ENCODE results near the gene EXOC4.
"Not testable (repeated sequence)": the region's sequence is repeated elsewhere in the genome, so short reads cannot be mapped to it uniquely, and the experiment has no call there.

Gene EXOC4

DNA sequence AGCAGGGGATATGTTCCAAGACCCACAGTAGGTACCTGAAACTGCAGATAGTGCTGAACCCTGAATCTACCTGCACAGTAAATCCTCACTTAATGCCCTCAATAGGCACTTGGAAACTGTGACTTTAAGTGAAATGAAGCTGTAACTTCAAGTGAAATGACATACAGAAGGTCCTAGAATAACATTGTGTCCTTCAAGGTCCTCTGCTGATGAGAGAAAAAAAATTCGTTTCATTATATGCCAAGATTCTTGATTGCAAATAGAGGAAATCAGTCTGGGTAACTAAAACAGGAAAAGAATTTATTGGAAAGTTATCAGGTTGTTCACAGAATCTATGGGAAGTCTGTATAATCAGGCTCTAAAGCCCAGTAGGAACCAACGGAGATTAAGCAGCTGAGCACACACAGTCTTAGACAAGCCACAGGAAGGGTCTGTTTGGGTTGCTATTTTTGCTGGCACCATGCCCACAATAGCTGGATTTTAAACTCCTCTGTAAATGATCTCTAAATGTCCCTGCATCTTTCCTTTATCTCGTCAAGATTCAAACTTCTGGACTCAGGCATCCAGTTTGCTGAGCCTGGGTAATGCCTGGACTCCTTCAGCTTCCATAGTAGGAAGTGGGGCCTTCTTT is 57.5 kb downstream of the EXOC4 start:
- in situ Hi-C loops (cut with MboI; ENCODE audit: low sequenced_read_pairs) = no loop called here

DNA sequence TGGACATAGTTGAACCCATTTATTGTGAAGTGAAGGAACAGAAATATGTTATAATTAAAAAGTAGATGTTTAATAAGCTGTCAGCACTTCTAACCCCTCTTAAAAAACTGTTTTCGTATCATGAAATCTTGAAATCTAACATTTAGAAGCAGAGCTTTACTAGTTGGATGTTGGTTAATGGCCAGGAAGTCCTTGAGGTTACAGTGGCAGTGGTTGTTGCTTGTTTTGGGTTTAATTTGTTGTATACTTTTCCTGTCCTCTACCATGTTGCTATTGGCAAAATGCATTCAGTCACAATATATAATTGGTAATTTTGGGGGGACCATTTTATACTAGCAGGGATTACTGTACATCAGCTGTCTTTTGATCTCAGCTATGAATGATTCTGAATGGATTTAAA is 60.7 kb downstream of the EXOC4 start:
- in situ Hi-C loops (cut with MboI; ENCODE audit: low sequenced_read_pairs) = no loop called here

DNA sequence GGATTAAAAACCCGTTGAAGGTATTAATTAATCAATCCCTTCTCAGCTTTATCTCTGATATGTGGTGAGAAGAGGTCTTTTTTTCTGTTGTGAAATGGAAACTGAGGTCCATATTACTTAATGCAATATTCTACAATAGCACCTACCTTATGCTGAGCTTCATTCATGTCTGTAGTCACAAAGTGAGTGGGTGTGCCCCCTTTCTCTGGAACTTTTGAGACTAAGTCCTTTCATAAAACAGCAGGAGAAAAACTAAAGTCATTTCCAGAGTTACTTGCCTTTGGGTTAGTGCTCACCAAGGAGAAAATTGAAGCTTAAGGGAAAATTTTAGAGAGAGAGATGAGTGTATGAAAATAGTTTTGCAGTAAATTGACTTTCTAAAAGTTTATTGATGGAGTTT is 61.2 kb downstream of the EXOC4 start:
- in situ Hi-C loops (cut with MboI; ENCODE audit: low sequenced_read_pairs) = no loop called here

DNA sequence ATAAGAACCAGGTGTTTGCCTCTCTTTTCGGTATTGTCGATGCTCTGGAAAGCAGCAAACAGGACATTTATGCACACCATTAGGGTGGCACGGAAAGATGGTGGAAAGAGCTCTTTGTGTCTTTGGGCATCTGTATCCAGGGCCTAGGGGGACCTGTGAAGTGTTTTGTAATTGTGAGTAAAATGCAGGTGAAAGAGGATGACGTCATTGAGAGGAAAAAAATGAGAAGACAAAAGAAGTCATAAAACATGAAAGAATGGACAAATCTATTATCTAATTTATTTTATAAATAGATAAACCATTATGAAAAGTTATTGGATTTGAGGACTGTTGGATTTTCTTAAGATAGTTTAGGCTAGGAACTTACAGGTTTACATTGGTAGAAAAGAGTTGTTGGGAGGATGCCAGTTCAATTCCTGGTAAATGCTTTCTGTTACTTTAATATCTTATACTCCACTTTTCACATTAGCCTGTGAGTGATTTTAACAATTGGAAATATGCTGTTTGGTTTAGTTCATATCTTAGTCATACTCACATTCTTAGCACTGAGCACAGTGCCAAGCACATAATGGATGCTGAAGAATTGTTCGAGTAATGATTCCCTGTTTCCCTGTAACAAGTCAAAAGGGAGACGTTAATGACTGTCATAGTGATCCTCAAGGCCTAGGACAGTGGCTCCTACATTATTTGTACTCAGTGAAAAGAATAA is 62.6 kb downstream of the EXOC4 start:
- in situ Hi-C loops (cut with MboI; ENCODE audit: low sequenced_read_pairs) = no loop called here

DNA sequence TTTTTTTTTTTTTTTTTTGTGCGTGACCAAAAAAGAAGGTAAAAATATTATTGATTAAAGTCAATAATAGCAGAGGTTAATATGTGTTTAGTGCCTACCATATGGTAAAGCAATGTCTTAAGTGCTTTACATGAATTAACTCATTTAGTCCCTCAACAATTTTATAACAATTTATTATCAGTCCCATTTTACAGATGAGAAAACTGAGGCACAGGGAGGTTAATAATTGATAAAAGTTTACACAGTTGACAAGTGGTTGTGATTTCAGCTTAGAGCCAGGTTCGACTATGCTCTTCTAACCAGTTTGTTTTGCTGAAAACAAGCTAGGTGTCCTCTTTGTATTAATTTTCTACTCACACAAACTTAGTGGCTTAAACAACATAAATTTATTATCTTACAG is 67.0 kb downstream of the EXOC4 start:
- in situ Hi-C loops (cut with MboI; ENCODE audit: low sequenced_read_pairs) = no loop called here

DNA sequence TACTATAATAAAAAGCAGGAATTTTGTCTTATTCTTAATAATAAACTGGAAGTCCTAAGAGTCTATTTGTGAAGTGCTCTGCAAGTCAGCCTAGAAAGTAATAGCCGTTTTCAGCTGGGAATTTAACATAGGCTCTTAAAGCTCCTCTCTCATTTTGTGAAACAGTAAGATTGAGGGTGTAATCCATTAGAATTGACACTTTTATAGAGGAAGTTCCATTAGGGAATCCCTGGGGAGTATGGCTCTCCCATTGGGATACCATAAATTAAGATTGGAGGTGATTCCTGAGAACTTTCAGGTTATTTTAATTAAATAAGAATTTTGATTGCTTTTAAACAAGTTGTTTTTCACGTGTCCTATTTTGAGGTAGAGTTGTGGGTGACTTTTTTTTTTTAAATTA is 68.0 kb downstream of the EXOC4 start:
- in situ Hi-C loops (cut with MboI; ENCODE audit: low sequenced_read_pairs) = no loop called here

DNA sequence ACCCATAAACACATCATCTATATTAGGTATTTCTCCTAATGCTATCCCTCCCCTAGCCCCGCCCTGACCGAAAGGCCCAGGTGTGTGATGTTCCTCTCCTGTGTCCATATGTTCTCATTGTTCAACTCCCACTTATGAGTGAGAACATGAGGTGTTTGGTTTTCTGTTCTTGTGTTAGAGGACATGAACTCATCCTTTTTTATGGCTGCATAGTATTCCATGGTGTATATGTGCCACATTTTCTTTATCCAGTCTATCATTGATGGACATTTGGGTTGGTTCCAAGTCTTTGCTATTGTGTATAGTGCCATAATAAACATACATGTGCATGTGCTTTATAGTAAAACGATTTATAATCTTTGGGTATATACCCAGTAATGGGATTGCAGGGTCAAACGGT is 68.5 kb downstream of the EXOC4 start:
- in situ Hi-C loops (cut with MboI; ENCODE audit: low sequenced_read_pairs) = not testable (repeated sequence)

DNA sequence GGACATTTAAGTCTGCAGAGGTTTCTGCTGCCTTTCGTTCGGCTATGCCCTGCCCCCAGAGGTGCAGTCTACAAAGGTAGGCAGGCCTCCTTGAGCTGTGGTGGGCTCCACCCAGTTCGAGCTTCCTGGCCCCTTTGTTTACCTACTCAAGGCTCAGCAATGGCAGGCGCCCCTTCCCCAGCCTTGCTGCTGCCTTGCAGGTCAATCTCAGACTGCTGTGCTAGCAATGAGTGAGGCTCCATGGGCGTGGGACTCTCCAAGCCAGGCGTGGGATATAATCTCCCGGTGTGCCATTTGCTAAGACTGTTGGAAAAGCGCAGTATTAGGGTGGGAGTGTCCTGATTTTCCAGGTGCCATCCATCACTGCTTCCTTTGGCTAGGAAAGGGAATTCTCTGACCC is 73.9 kb downstream of the EXOC4 start:
- in situ Hi-C loops (cut with MboI; ENCODE audit: low sequenced_read_pairs) = not testable (repeated sequence)

DNA sequence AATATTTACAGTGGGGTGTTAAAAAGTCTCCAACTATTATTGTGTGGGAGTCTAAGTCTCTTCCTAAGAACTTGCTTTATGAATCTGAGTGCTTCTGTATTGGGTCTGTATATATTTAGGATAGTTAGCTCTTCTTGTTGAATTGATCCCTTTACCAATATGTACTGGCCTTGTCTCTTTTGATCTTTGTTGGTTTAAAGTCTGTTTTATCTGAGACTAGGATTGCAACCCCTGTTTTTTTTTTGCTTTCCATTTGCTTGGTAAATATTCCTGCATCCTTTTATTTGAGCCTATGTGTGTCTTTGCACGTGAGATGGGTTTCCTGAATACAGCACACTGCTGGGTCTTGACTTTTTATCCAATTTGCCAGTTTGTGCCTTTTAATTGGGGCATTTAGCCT is 75.1 kb downstream of the EXOC4 start:
- in situ Hi-C loops (cut with MboI; ENCODE audit: low sequenced_read_pairs) = not testable (repeated sequence)

DNA sequence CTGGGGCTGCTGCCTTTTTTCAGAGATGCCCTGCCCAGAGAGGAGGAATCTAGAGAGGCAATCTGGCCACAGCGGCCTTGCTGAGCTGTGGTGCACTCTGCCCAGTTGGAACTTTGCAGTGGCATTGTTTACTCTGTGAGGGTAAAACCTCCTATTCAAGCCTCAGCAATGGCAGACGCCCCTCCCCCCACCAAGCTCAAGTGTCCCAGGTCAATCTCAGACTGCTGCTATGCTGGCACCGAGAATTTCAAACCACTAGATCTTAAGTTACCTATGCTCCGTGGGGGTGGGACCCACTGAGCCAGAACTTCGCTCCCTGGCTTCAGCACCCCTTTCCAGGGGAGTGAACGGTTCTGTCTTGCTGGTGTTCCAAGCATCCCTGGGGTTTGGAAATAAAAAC is 77.2 kb downstream of the EXOC4 start:
- in situ Hi-C loops (cut with MboI; ENCODE audit: low sequenced_read_pairs) = no loop called here

DNA sequence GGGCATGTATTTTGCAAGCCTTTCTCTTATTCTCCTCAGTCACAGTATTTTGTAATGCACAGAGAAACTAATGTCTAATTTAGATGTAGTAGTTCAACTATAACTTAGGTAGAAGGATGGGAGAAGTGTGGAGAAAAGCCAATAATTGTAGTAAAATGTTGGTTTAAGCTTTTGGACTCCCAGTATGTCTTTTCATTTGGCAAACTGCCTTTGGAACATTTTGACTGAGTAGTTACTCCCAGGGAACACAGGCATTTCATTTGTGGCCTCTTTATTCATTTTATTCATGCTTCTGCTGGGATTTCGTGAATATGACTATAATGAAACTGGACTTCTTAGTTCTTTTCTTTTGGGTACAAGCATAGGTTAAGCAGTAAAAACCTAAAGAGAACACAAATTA is 79.0 kb downstream of the EXOC4 start:
- in situ Hi-C loops (cut with MboI; ENCODE audit: low sequenced_read_pairs) = no loop called here

DNA sequence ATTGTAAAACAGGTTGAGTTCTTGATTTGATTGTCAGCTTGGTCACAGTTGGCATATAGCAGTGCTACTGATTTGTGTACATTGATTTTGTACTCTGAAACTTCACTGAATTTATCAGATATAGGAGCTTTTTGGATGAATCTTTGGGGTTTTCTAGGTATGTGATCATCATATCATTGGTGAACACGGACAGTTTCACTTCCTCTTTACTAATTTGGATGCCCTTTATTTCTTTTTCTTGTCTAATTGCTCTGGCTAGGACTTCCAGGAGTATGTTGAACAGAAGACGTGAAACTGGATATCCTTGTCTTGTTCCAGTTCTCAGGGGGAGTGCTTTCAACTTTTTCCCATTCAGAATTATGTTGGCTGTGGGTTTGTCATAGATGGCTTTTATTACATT is 86.9 kb downstream of the EXOC4 start:
- in situ Hi-C loops (cut with MboI; ENCODE audit: low sequenced_read_pairs) = no loop called here

DNA sequence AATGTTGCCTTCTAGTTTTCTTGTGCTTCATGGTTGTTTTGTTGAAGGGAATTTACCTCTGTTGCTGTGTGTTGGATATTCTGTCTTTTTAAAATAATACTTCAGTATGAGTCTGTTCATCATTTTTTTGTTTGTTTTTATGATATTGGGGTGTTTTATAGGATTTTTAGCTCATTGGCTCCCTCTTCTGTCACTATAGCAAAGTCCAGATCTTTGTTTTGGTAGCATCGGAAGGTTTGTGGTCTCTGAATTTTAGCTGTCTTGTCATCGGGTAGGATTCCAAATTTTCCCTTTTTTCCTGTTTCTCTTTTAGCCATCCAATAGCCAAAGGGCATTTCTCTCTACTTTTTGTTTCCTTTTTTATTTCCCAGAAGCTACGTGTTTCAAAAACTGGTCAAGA is 91.4 kb downstream of the EXOC4 start:
- in situ Hi-C loops (cut with MboI; ENCODE audit: low sequenced_read_pairs) = no loop called here

DNA sequence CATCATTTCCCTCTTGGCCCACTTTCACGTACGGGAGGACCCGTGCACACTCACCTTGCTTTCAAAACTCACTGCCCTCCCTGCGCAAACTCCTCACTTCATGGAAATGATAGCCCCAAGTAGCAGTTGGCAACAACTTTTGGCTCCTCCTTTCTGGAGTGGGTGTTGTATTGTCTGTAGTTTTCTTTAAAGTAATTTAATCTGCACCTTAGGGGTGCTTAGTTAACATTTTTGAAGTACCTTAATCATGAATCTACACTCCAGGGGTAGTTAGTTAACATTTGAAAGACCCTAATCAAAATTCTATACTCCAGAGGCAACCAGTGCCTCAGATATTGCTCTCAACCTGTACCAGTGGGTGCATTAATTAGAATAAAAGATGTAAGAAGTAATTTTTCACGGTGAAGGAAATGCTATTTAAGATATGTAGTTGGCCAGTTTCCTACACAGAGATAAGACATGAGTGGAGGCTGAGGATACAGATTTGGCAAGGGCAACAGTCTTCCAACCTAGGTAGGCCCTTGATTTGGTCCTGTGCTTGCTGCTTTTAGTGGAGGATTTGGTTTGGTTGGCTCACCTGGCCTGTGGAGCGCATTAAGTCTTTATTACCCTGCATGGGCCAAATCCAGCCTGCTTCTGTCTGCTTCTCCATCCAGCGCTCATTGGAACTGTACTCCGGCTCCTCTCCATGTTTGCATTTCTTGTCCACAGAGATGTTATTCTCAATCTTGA is 93.0 kb downstream of the EXOC4 start:
- in situ Hi-C loops (cut with MboI; ENCODE audit: low sequenced_read_pairs) = no loop called here

DNA sequence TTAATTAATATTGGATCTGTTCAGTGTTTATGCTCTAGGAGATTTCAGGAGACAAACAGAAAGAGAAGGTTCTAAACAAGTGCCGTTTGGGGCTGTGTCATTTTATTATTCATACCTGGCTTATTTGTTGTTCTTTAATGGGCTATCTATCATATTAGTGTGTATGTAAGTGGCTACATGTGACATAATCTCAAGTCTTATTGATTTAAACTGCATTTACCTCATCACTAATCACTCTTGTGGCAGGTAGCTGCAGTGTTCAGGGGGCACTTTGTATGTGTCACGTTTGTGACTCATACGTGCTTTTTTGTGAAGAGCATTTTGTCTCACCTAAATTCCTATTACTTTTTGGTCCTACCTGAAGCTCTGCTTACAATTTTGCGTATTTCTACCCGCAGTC is 95.4 kb downstream of the EXOC4 start:
- in situ Hi-C loops (cut with MboI; ENCODE audit: low sequenced_read_pairs) = no loop called here

DNA sequence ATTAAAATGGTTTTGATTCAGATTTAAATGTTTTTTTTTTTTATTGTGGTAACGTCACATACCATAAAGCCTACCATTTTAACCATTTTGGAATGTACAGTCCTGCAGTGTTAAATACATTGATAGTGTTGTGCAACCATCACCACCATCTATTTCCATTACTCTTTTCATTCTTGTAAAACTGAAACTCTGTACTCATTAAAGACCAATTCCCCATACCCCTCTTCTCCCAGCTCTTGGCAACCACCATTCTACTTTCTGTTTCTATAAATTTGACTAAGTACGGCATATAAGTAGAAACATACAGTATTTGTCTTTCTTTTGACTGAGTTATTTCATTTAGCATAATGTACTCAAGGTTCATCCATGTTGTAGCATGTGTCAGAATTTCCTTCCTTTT is 96.2 kb downstream of the EXOC4 start:
- in situ Hi-C loops (cut with MboI; ENCODE audit: low sequenced_read_pairs) = no loop called here

DNA sequence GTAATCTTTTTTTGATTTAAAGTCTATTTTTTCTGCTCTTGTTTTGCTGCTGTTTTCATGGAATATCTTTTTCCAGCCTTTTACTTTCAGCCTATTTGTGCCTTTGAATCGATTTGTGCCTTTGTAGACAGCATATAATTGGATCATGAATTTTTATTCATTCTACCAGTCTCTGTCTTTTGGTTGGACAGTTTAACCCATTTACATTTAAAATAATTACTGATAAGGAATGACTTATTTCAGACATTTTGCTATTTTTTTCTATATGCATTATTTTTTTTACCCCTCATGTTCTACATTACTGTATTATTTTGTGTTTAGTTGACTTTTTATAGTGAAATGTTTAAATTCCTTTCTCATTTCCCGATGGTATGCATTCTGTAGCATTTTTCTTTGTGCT is 99.6 kb downstream of the EXOC4 start:
- in situ Hi-C loops (cut with MboI; ENCODE audit: low sequenced_read_pairs) = no loop called here

DNA sequence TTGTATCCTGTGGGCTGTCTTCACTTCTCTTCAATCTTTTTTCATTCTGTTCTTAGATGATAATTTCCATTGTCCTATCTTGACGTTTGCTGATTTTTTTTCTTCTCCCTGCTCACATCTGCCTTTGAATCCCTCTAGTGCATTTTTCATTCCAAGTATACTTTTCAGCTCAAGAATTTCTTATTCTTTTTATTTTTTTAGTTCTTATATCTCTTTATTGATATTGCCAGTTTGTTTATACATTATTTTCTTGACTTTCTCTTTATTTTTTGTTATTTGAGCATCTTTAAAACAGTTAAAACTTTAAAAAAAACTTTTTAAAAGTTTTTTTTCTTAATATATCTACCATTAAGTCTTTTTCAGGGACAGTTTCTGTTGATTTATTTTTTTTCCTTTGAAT is 100.9 kb downstream of the EXOC4 start:
- in situ Hi-C loops (cut with MboI; ENCODE audit: low sequenced_read_pairs) = no loop called here

DNA sequence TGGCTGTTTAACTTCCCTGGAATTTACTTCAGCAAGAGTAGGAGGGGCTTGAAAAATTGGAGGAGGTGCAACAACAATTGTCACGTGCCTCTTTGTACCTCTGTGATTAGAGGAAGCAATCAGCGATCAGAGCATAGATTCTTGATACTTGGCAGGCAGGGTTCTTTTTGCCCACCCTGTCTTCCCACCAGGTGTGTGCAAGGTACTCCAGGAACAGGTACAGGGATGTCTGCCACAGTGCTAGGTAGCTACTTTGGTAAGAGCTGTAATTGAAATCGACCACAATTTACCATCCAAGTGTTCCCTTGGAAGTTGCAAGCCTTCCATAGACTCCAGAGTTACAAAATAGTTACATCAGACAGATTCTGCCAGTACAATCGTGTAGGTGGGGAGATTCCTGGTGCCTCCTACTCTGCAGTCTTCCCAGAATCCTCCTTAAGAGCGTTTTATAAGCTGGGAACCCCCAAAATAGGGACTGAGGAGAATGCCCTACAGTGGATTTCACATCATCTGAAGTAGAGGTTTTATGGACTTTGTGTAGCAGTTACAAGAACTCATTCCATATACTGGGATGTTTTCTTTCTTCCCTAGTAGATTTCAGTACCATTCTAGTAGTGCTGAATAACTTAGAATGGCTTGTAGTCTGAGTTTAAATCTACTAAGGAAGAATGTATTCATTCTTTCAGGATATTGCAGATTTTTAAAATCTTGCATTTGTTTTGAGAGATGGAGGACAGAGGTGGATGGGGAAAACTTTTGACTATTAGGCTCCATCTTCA is 101.9 kb downstream of the EXOC4 start:
- in situ Hi-C loops (cut with MboI; ENCODE audit: low sequenced_read_pairs) = no loop called here

DNA sequence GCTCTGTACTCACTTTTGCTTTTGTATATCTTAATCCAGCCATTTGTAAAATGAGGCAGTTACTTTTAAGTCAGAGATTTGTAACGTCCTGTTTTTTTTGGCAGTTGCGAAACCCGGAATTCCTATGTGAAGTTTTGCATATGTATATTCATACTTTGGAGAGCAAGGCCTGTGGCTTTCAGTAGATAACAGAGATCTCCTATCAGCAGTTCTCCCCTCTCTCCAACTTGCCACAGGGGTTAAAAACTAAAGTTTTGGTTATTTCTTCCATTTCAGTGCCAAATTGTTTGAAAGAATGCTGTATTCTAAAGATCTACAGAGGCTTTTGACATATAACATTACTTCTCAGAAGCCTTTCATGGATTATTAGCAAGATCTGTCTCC is 102.4 kb downstream of the EXOC4 start:
- in situ Hi-C loops (cut with MboI; ENCODE audit: low sequenced_read_pairs) = no loop called here

DNA sequence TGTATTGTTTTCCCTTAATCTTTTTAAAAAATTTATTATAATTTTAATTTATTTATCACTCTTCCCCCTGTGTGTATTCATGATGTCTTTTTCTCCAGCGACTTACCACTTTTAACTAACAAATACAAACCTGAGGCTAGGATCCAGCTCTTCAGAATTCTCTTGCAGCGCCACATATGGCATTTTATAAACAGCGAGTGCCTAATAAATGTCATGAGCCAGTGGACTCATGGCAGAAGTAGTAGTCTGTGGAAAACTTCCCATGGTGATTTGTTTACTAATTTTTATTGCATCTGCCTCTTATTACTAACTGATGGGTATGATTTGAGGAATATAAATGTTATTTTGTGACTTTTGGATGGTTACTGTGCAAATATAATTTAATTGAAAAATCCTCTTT is 102.9 kb downstream of the EXOC4 start:
- in situ Hi-C loops (cut with MboI; ENCODE audit: low sequenced_read_pairs) = no loop called here

DNA sequence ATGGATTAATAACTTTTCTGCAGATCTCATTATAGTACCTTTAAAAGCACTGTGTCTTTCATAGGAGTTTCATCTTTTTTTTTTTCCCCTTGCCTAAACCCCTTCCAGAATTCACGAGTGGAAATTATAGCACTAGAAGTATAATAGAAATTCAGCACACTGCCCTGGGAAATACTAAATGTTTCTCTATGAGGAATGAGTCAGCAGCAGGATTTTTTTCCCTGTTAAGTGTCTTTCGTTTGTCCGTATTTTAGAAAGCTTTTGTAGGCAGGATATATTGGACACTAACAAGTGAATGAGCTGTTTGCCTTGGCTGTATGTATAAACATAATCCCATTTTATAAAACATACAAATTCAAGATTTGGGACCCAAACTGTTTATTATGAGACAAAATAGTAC is 105.8 kb downstream of the EXOC4 start:
- in situ Hi-C loops (cut with MboI; ENCODE audit: low sequenced_read_pairs) = no loop called here
